C4-2B (cell line): ENCODE measurements around the gene GSK3B.

Experiments
- H3K27ac ChIP-seq: fragments of 450-650 bp; 2 replicates; pipeline ENCODE4 v1.5.1; 2017
- CTCF ChIP-seq: fragments of 450-650 bp; conservative IDR thresholded peaks from 2 replicates; pipeline ENCODE4 v1.5.1; 2017; ENCODE audit warnings: mild to moderate bottlenecking
- ZFX ChIP-seq: fragments of 450-650 bp; IDR thresholded peaks from 2 replicates; pipeline ENCODE4 v1.6.1; 2017

Gene GSK3B

GRCh38 chr3:119817071-119817470, 277.2 kb downstream of the GSK3B start:
- TF ChIP-seq CTCF: no peak
- no peak for TF ChIP-seq ZFX
- H3K27ac ChIP-seq: no peak overlapping the region

GRCh38 chr3:119815716-119816115, 278.5 kb downstream of the GSK3B start:
- TF ChIP-seq CTCF: no peak
- no peak for TF ChIP-seq ZFX

GRCh38 chr3:119812491-119813058, 281.7 kb downstream of the GSK3B start:
- no peak overlapping the region for H3K27ac ChIP-seq
- TF ChIP-seq CTCF (no peak), ZFX (no peak)

More at GRCh38 chr3:119815716-119816115, 278.5 kb downstream of the GSK3B start:
- no peak overlapping the region for H3K27ac ChIP-seq

GRCh38 chr3:119810018-119810435, 284.2 kb downstream of the GSK3B start:
- no peak overlapping the region for H3K27ac ChIP-seq

GRCh38 chr3:119809249-119810017, 284.8 kb downstream of the GSK3B start:
- TF ChIP-seq ZFX (no peak), CTCF (no peak)
- H3K27ac ChIP-seq: no peak overlapping the region

More at GRCh38 chr3:119810018-119810435, 284.2 kb downstream of the GSK3B start:
- TF ChIP-seq ZFX: no peak
- TF ChIP-seq CTCF: no peak

GRCh38 chr3:119808843-119809242, 285.4 kb downstream of the GSK3B start:
- TF ChIP-seq CTCF (no peak), ZFX (no peak)
- no peak overlapping the region for H3K27ac ChIP-seq

- H3K27ac ChIP-seq: no peak overlapping the region
- TF ChIP-seq CTCF (no peak), ZFX (no peak)
Measured at GRCh38 chr3:119808244-119808643, 286.0 kb downstream of the GSK3B start.
